T-cell (primary cell): ENCODE results near the gene RUFY4. TPM values are rescaled to one million over a fixed set of nuclear protein-coding genes. Genes with fewer than 3 reads are reported as not detected.
A peak's percentile ranks its signal among the peaks of the same experiment; 100 is the strongest.
"Not testable (repeated sequence)": the region's sequence is repeated elsewhere in the genome, so short reads cannot be mapped to it uniquely, and the experiment has no call there.

ENCODE experiments used
- ATAC-seq, 4 experiments: fragments of 200-7000 bp in 3 of 4; fragments of 150-1000 bp in 1 of 4; cut with Tn5 transposase; replicated peaks in 1 of 4; 1 replicate in 3 of 4; 2 replicates in 1 of 4; pipeline ENCODE4 v1.10.0; 2021; ENCODE audit warnings: moderate library complexity in 3 of 4, mild to moderate bottlenecking in 2 of 4, moderate number of reproducible peaks in 1 of 4
- CTCF ChIA-PET, 2 donors: fragments of 300-600 bp; sonication (Branson Sonifier 250); formaldehyde crosslinking; loops; one replicate each; lab custom pipeline; 2022; ENCODE audit warnings: antibody characterized with exemption in 2 of 2; lab: Charles Lee
- POLR2A ChIA-PET, 2 donors: fragments of 300-600 bp; sonication (Branson Sonifier 250); formaldehyde crosslinking; loops; one replicate each; lab custom pipeline; 2022; ENCODE audit warnings: antibody characterized with exemption in 2 of 2; lab: Charles Lee
- DNase-seq, 35 experiments: peaks; one replicate each; pipeline versions ENCODE4 v3.0.0 to v3.0.0-alpha.2; 2013 to 2023
- H3K27ac ChIP-seq: one replicate; pipeline ENCODE4 v1.5.1; 2013; ENCODE audit warnings: low read length
- H3K27me3 ChIP-seq, 2 experiments: replicated peaks in 1 of 2; 1 replicate in 1 of 2; 2 replicates in 1 of 2; pipeline versions ENCODE4 v1.6.1 to v1.7.0; 2013; ENCODE audit warnings: low read length in 1 of 2, mixed read lengths in 1 of 2; ENCODE audit not compliant: control insufficient read depth in 2 of 2, insufficient read depth in 2 of 2; ENCODE audit errors: extremely low read depth in 1 of 2
- H3K36me3 ChIP-seq, 2 donors: 1 replicate in 1 of 2; 2 replicates in 1 of 2; pipeline versions ENCODE4 v1.6.1 to v1.7.0; 2013; ENCODE audit warnings: low read length in 1 of 2; ENCODE audit not compliant: control insufficient read depth in 2 of 2, insufficient read depth in 1 of 2; ENCODE audit errors: extremely low read depth in 1 of 2
- H3K4me1 ChIP-seq, 2 experiments: 1 replicate in 1 of 2; 2 replicates in 1 of 2; pipeline versions ENCODE4 v1.6.1 to v1.7.0; 2013; ENCODE audit warnings: low read length in 2 of 2, mixed read lengths in 1 of 2; ENCODE audit not compliant: insufficient read depth in 2 of 2, control insufficient read depth in 1 of 2; ENCODE audit errors: extremely low read depth in 1 of 2
- H3K4me3 ChIP-seq, 2 donors: 1 replicate in 1 of 2; 2 replicates in 1 of 2; pipeline versions ENCODE4 v1.5.1 to v1.7.0; 2013; ENCODE audit warnings: mild to moderate bottlenecking in 2 of 2, low read length in 1 of 2, moderate library complexity in 1 of 2; ENCODE audit not compliant: control insufficient read depth in 1 of 2; ENCODE audit errors: extremely low read depth in 1 of 2
- H3K9me3 ChIP-seq: 2 replicates; pipeline ENCODE4 v1.7.0; 2013
- H3K27ac Mint-ChIP-seq, 2 donors: one replicate each; pipeline ENCODE4 v1.8.0; 2020 to 2021; ENCODE audit warnings: mild to moderate bottlenecking in 2 of 2, mixed read lengths in 2 of 2
- H3K27me3 Mint-ChIP-seq, 2 donors: one replicate each; pipeline ENCODE4 v1.8.0; 2021 to 2022; ENCODE audit warnings: mixed read lengths in 2 of 2
- H3K36me3 Mint-ChIP-seq: one replicate; pipeline ENCODE4 v1.8.0; 2021; ENCODE audit warnings: mixed read lengths
- H3K4me1 Mint-ChIP-seq, 3 donors: one replicate each; pipeline ENCODE4 v1.8.0; 2020 to 2022; ENCODE audit warnings: mixed read lengths in 3 of 3, mild to moderate bottlenecking in 1 of 3
- H3K4me3 Mint-ChIP-seq, 3 donors: one replicate each; pipeline ENCODE4 v1.8.0; 2020 to 2022; ENCODE audit warnings: mild to moderate bottlenecking in 3 of 3, mixed read lengths in 3 of 3, moderate library complexity in 3 of 3
- H3K9me3 Mint-ChIP-seq, 3 donors: one replicate each; pipeline ENCODE4 v1.8.0; 2020 to 2022; ENCODE audit warnings: mixed read lengths in 3 of 3
- WGBS: methylation state at CpG from one replicate; pipeline ENCODE4 v1.1.5; 2013; ENCODE audit warnings: missing lambda C conversion rate; ENCODE audit not compliant: insufficient coverage; 5-methylcytosine and 5-hydroxymethylcytosine counted together
- total RNA-seq, 35 experiments: library from RNA in 6 of 35; stranded (reverse) in 6 of 35; fragments of 120-200 nt in 1 of 35; gene quantifications; one replicate each; pipeline versions ENCODE4 v1.2.1 to v1.2.4 and lab custom pipeline; 2013 to 2026

The RUFY4 gene
- total RNA-seq (1 to 10 TPM in 1 of 5 donors, under 1 TPM in 4; 0.18 to 1.0 (median 0.65) TPM), total RNA-seq (lab: John Stamatoyannopoulos, UW) (0 to 1.2 (median 0.40) reads per million in 29 experiments)
- 0.15 TPM for total RNA-seq (2013)

DNA sequence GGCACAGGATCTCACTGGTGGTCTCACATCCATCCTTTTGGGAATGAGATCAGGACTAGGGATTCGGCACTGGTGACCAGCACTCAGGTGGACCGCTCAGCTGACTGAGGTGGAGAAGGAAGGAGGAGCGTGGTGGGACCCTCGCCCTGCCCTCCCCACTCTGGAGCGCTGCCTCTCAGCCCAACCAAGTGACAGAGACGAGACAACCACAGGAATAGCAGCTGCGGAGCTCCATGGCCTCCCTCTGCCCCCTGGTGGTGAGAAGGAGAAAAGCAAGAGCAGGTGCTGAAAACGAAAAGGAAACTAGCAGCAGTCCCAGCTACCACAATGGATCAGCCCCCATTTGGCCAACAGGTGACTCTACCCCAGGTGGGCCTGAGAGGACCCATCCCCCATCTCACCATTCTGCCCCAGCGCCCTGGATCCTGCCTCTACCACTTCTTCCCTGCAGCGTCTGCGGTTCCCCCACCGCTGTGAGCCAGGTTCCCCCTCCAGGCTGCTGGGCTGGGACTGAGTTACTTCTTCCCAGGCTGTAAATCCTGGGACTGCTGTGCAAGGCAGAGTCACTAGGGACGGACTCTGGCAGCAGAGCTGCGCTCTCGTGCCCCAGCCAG lies at the start of gene RUFY4:
RUFY4 (plus strand) TSS at position 533 of the 614 bp plus-strand sequence. CDS start 1,353 bp downstream, outside the sequence.
- peaks cover 0 to 38% of the 10 kb centered on the region in 2 experiments for H3K27me3 ChIP-seq
- H3K27ac Mint-ChIP-seq: peak within 1 kb of the TSS in 1 of 2 donors; percentile 19

GRCh38 chr2:218019411-218020060 lies 49.5 kb upstream of the RUFY4 start:
- Mint-ChIP-seq H3K9me3 (no peaks in the 10 kb centered on the region), H3K27ac (no peak overlapping the region), H3K36me3 (no peaks in the 10 kb centered on the region), H3K4me3 (no peak overlapping the region), H3K27me3 (peaks cover 2 to 6% of the 10 kb centered on the region in 2 donors), H3K4me1 (no peaks in the 10 kb centered on the region)
- Histone ChIP-seq H3K4me3 (no peak overlapping the region), H3K27me3 (peaks cover 0 to 29% of the 10 kb centered on the region in 2 experiments), H3K27ac (no peak overlapping the region), H3K36me3 (no peaks in the 10 kb centered on the region), H3K9me3 (no peaks in the 10 kb centered on the region), H3K4me1 (no peaks in the 10 kb centered on the region)
- WGBS: 100% methylated on average over 1 of the region's 7 CpGs
- POLR2A ChIA-PET: no interaction called here
- CTCF ChIA-PET: no interaction called here
- no peak for DNase-seq
- no peak for ATAC-seq

More for the DNA sequence above, at the start of gene RUFY4:
- Histone ChIP-seq H3K4me3 (peak within 1 kb of the TSS in 1 of 2 donors; percentile 43), H3K4me1 (peaks cover 0 to 11% of the 10 kb centered on the region in 2 experiments)
- not testable (repeated sequence) for H3K36me3 ChIP-seq, H3K36me3 Mint-ChIP-seq, H3K9me3 Mint-ChIP-seq, H3K27ac ChIP-seq, H3K9me3 ChIP-seq
- H3K4me1 Mint-ChIP-seq: peaks cover 8 to 22% (median 11%) of the 10 kb centered on the region in 3 donors
- DNase-seq (peak; percentile 36 to 85 (median 57)), ATAC-seq (peak; percentile 79 to 90 (median 82))
- POLR2A ChIA-PET: interaction anchor here in 1 of 2 donors (0.6 kb wide), 2 partner anchors 53 to 1107 kb away, joined by 3 read pairs; no protein-coding TSS in a partner anchor
- H3K27me3 Mint-ChIP-seq: peaks cover 16% of the 10 kb centered on the region in 2 donors
- 7% methylated on average over 8 of the region's 15 CpGs for WGBS
- H3K4me3 Mint-ChIP-seq: peak within 1 kb of the TSS; percentile 62 to 69 (median 64)
- CTCF ChIA-PET: interaction anchor here (0.6 to 1.1 kb wide), 4 partner anchors 34 to 1123 kb away, joined by 3 to 11 read pairs (median 4); no protein-coding TSS in a partner anchor

DNA sequence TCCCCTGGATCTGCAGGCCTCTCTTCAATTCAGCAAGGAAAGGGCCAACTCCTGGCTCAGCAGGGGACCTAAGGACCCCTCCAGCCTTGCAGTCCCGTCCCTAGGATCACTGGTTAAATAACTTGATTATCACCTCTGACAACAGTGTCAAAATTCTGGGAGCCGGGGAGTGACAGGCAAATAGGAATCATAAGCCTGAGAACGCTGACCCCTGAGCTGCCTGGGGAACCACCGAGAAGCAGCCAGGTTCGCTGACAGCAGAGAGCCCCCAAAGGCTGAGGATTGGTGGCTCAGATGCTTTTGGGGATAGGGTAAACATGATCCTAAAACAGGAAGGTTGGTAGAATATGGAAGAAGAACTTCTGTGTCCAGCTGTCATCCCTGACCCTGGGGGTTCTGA lies 48.8 kb upstream of the RUFY4 start:
- Histone ChIP-seq H3K27ac (no peak overlapping the region), H3K4me1 (no peaks in the 10 kb centered on the region), H3K4me3 (no peak overlapping the region), H3K9me3 (no peaks in the 10 kb centered on the region), H3K36me3 (no peaks in the 10 kb centered on the region), H3K27me3 (peaks cover 0 to 24% of the 10 kb centered on the region in 2 experiments)
- POLR2A ChIA-PET: no interaction called here
- no peak for ATAC-seq
- WGBS: 89% methylated on average over 5 of the region's 5 CpGs
- CTCF ChIA-PET: no interaction called here
- H3K27ac Mint-ChIP-seq: no peak overlapping the region
- peaks cover 0 to 5% of the 10 kb centered on the region in 2 donors for H3K27me3 Mint-ChIP-seq
- no peak overlapping the region for H3K4me3 Mint-ChIP-seq
- DNase-seq: no peak
- H3K36me3 Mint-ChIP-seq: no peaks in the 10 kb centered on the region
- no peaks in the 10 kb centered on the region for H3K9me3 Mint-ChIP-seq
- H3K4me1 Mint-ChIP-seq: no peaks in the 10 kb centered on the region

GRCh38 chr2:218020966-218021535 lies 48.0 kb upstream of the RUFY4 start:
- ATAC-seq (no peak), DNase-seq (no peak)
- H3K4me3 ChIP-seq: no peak overlapping the region
- ChIA-PET POLR2A (no interaction called here), CTCF (no interaction called here)
- no peaks in the 10 kb centered on the region for H3K4me1 ChIP-seq
- Mint-ChIP-seq H3K36me3 (no peaks in the 10 kb centered on the region), H3K27ac (no peak overlapping the region), H3K4me3 (no peak overlapping the region), H3K9me3 (no peaks in the 10 kb centered on the region), H3K4me1 (no peaks in the 10 kb centered on the region), H3K27me3 (peaks cover 0 to 3% of the 10 kb centered on the region in 2 donors)
- H3K27me3 ChIP-seq: peaks cover 0 to 19% of the 10 kb centered on the region in 2 experiments
- no peak overlapping the region for H3K27ac ChIP-seq
- no peaks in the 10 kb centered on the region for H3K36me3 ChIP-seq
- 85% methylated on average over 3 of the region's 6 CpGs for WGBS
- no peaks in the 10 kb centered on the region for H3K9me3 ChIP-seq

GRCh38 chr2:218021536-218022071 lies 47.4 kb upstream of the RUFY4 start:
- Histone ChIP-seq H3K27me3 (peaks cover 0 to 14% of the 10 kb centered on the region in 2 experiments), H3K4me1 (no peaks in the 10 kb centered on the region), H3K27ac (no peak overlapping the region), H3K36me3 (no peaks in the 10 kb centered on the region), H3K4me3 (no peak overlapping the region), H3K9me3 (no peaks in the 10 kb centered on the region)
- no peaks in the 10 kb centered on the region for H3K4me1 Mint-ChIP-seq
- ATAC-seq: no peak
- CTCF ChIA-PET: no interaction called here
- no peak overlapping the region for H3K27ac Mint-ChIP-seq
- no peaks in the 10 kb centered on the region for H3K36me3 Mint-ChIP-seq
- no peaks in the 10 kb centered on the region for H3K9me3 Mint-ChIP-seq
- 66% methylated on average over 8 of the region's 12 CpGs for WGBS
- H3K4me3 Mint-ChIP-seq: no peak overlapping the region
- peaks cover 0 to under 1% of the 10 kb centered on the region in 2 donors for H3K27me3 Mint-ChIP-seq
- no peak for DNase-seq
- POLR2A ChIA-PET: no interaction called here

DNA sequence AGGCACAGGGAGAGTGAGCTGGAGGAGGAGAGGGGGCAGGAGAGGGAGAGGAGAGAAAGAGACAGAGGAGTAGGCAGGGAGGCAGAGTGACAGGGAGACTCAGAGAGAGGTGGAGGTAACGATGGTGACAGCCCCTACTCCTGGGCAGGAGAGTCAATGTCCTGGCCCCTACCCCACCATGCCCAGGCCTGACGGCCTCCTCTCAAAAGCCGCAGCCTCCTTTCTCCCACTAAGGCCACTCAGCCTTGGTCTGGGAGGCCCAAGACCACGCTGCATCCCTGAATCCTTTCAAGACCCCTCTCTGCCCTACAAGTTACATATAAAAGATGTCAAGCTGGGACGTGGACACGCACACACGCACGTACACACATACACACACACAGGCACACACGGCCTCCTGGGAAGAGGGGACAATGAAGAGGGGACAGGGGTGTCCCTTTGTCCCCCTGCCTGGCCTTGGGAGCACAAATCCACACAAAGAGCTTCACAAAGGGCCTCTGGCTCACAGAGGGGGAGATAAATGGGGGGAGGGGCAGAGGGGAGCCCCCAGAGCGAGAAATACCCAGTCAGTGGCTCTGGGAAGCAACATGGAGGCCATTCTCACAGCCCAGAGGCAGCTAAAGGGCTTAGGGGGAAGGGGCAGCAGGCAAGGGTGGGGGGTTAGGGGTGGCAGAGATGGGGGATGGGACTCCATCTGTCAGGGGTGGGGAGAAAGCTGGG lies 46.8 kb upstream of the RUFY4 start:
- H3K27me3 Mint-ChIP-seq: no peaks in the 10 kb centered on the region
- H3K4me3 Mint-ChIP-seq: no peak overlapping the region
- Histone ChIP-seq H3K27ac (no peak overlapping the region), H3K4me1 (no peaks in the 10 kb centered on the region), H3K4me3 (no peak overlapping the region), H3K36me3 (no peaks in the 10 kb centered on the region), H3K27me3 (peaks cover 0 to 7% of the 10 kb centered on the region in 2 experiments), H3K9me3 (no peaks in the 10 kb centered on the region)
- no peaks in the 10 kb centered on the region for H3K9me3 Mint-ChIP-seq
- POLR2A ChIA-PET: no interaction called here
- 80% methylated on average over 2 of the region's 10 CpGs for WGBS
- CTCF ChIA-PET: interaction anchor here in 1 of 2 donors (0.9 kb wide), 1 partner anchor 14 kb away, joined by 9 read pairs; no protein-coding TSS in a partner anchor
- H3K27ac Mint-ChIP-seq: no peak overlapping the region
- ATAC-seq (no peak), DNase-seq (no peak)
- H3K4me1 Mint-ChIP-seq: no peaks in the 10 kb centered on the region
- H3K36me3 Mint-ChIP-seq: no peaks in the 10 kb centered on the region
